Measurements from ENCODE around the gene MEF2B.

MEF2B gene

GRCh38 chr19:19170053-19170872 is at the start of gene MEF2B:
MEF2B (minus strand) TSS chr19:19170263; CDS start chr19:19150735, 19,528 bp downstream.
- DNase-seq = peak; percentile 18

GRCh38 chr19:19218911-19219310 is 48.8 kb upstream of the MEF2B start:
- DNase-seq = no peak

GRCh38 chr19:19217099-19217498 is 47.0 kb upstream of the MEF2B start:
- peak; percentile 32 for DNase-seq

GRCh38 chr19:19215792-19216191 is 45.7 kb upstream of the MEF2B start:
- no peak for DNase-seq

- no peak for DNase-seq
These were observed 44.8 kb upstream of the MEF2B start for GRCh38 chr19:19214892-19215291.

- DNase-seq = no peak
These were observed 44.1 kb upstream of the MEF2B start for GRCh38 chr19:19214159-19214490.

- DNase-seq = no peak
These were observed 43.5 kb upstream of the MEF2B start for GRCh38 chr19:19213426-19214158.

GRCh38 chr19:19212916-19213315 is 42.9 kb upstream of the MEF2B start:
- DNase-seq = no peak

- DNase-seq = no peak
These were observed 41.7 kb upstream of the MEF2B start, which contains the start of gene NCAN for GRCh38 chr19:19211499-19212420. NCAN (plus strand) TSS chr19:19211958; CDS start chr19:19216954, 4,996 bp downstream.

GRCh38 chr19:19209372-19209771 is 39.3 kb upstream of the MEF2B start:
- DNase-seq = no peak

- no peak for DNase-seq
These were observed 37.8 kb upstream of the MEF2B start for GRCh38 chr19:19207637-19208572.

- no peak for DNase-seq
These were observed 36.9 kb upstream of the MEF2B start for GRCh38 chr19:19206938-19207337.

GRCh38 chr19:19205416-19206410 is 35.6 kb upstream of the MEF2B start:
- DNase-seq = no peak

- no peak for DNase-seq
These were observed 34.1 kb upstream of the MEF2B start for GRCh38 chr19:19204181-19204580.

GRCh38 chr19:19203012-19203856 is 33.2 kb upstream of the MEF2B start, which contains the start of gene NR2C2AP:
NR2C2AP (minus strand) TSS chr19:19203414; CDS start chr19:19203060, 354 bp downstream.
- peak; percentile 91 for DNase-seq

- DNase-seq = no peak
These were observed 32.6 kb upstream of the MEF2B start for GRCh38 chr19:19202707-19203011.

- no peak for DNase-seq
These were observed 31.9 kb upstream of the MEF2B start for GRCh38 chr19:19201697-19202630.

GRCh38 chr19:19193926-19194325 is 23.9 kb upstream of the MEF2B start:
- DNase-seq = no peak
